NCI-H1694 (cell line): Measurements from ENCODE around the gene FUT8.

Experiments used
- DNase-seq: peaks from one replicate; lab custom pipeline; 2025; lab: John Stamatoyannopoulos, UW

The FUT8 gene

DNA sequence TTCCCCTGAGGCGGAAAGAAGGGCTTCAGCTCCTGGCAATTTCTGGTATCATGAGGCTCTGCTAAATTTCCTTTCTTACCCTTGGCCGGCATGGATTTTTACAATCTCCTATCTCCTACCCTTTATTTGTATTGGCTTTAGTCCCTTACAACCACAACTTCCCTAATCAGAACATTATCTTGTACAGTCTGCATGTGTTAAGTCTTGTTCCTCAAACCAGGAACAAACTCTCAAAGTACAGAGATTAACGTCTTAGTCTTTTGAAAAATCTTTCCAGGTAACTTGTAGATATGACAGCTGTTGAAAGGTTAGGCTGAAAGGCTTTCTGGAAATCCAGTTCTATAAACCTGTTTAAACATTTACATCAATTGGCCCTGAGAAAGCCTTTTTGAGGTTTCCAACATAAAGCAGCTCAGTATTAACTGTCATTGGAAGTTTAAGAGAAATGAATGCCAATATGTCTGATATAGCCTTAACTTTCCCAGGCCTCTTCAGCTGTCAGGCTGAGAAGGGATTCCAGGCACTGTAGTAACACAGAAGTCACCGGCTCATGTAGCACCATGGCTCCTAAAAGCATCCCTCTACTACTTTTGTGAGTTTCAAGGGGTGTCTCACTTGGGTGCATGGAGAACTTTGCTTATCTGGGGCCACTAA is 360.5 kb downstream of the FUT8 start:
- no peak for DNase-seq

GRCh38 chr14:65774041-65774440 is 361.5 kb downstream of the FUT8 start:
- no peak for DNase-seq

GRCh38 chr14:65776193-65776852 is 363.8 kb downstream of the FUT8 start:
- no peak for DNase-seq

DNA sequence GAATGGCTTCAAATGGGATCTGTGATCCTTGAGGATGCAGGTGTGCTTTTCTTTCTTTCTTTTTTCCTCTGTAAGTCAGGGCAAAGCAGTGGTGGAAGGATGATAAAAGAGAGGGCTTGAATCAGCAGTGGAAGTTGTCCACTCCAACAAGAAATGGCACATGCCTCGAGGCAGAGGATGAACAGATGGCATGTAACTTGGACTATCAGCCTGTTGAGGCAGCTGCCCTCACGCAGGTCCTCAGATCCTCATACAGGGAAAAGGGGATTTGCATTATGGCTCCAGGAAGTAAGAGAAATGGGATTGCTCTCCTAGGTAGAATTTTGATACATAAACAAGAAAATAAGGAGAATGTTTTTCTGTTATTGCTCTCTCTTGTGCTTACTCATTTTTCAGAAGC is 368.0 kb downstream of the FUT8 start:
- no peak for DNase-seq

- no peak for DNase-seq
Observed at GRCh38 chr14:65783101-65783500, 370.6 kb downstream of the FUT8 start.

- no peak for DNase-seq
Observed at GRCh38 chr14:65783576-65783975, 371.0 kb downstream of the FUT8 start.

GRCh38 chr14:65784574-65784973 is 372.0 kb downstream of the FUT8 start:
- no peak for DNase-seq

DNA sequence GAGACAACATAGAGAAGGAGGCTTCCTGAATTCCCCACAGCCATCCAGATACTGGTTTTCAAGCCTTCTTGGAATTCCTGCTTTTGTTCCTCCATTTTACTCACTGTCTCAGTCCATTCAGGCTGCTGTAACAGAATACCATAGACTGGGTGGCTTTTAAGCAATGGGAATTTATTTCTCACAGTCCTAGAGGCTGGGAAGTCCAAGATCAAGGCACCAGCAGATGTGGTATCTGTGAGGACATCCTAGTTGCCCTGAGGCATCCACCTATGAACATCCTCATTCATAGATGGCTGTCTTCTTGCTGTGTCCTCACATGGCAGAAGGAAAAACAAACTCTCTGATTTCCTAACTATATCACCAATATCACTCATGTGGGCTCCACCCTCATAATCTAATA is 374.9 kb downstream of the FUT8 start:
- no peak for DNase-seq

DNA sequence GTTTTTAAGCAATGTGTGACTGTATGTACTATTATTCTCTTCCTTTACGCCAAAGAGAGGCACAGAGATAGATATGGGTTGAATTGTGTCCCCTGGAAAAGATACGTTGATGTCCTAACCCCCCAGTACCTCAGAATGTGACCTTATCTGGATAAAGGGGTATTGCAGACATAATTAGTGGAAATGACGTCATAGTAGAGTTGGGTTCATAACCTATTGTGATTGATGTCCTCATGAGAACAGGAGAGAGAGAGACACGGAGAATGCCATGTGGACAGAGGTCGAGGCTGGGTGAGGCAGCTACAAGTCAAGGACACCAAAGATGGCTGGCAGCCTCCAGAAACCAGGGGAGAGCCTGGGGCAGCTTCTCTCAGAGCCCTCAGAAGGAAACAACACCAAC is 376.3 kb downstream of the FUT8 start:
- no peak for DNase-seq

- peak; percentile 84 for DNase-seq
Observed at GRCh38 chr14:65789363-65789762, 376.8 kb downstream of the FUT8 start.

- peak; percentile 83 for DNase-seq
Observed at GRCh38 chr14:65790172-65790815, 377.8 kb downstream of the FUT8 start.

DNA sequence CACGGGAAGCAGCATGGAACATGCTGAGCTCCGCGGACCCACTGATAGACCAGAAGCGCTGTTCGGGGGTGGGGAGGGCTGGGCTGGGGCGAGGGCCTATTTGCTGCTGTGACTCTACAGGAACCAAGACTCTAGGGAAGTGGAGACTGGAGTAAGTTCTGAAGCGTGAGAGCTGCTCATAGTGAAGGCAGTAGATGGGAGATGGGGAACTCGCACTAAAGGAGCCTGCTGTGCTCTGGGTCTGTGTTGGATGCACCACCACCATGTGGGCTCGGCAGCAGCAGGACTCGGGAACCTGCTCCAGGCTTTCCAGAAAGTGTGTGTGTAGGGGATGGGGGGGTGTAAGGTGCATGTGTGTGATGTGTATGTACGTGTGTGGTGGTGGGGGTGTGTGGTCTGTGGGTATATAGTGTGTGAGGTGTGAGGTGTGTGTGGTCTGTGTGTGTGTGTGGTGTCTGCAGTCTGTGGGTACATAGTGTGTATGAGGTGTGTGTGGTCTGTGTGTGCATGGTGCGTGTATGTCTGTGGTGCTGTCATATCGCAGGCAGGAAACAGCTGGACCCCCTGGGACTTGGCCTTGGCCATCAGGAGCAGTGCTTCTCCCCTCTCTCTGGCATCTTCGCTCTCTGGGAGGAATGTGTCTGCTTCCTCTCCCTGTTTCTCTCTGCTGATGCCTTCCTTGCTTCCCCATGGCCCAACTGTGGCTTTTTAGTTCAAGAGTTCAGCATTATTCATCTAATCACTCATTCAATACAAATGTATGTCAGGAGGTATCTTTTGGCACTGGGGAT is 378.9 kb downstream of the FUT8 start:
- no peak for DNase-seq

DNA sequence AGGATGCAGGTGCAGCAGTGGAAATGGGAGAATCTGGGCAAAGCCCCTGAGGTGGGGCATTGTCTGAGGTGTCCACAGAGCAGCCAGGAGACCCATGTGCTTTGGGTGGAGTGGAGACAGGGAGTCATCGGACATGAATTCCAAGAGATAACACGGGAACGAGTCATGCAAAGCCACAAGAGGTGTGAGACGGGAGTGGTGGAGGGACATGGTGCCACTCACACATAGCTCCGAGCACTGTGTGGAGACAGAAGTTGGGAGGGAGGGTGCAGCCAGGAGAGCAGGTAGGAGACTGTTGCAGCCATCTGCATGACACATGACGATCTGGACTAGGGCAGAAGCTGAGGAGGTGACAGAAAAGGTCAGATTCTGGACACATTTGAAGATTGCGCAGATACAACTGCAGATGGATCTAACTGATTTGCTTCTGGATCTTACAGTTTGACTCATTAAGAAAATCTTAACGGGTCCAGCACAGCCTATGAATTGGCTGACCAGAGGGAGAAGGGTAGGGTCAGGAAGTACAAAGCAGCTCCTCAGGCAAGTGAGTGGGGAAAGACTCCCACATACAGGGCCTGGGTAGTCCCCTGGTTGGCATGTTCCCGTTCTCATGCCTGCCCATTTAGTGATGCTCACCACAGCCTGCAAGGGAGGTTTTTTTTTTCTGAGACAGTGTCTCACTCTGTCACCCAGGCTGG is 379.8 kb downstream of the FUT8 start:
- no peak for DNase-seq
